Medulla oblongata (tissue), 1 donor: Measurements from ENCODE around the gene ALKBH5.
"Not testable (repeated sequence)": the region's sequence is repeated elsewhere in the genome, so short reads cannot be mapped to it uniquely, and the experiment has no call there.

Experiments used
- DNase-seq: peaks from one replicate; pipeline ENCODE4 v3.0.0-alpha.2; 2015; ENCODE audit errors: extremely low spot score

The ALKBH5 gene

DNA sequence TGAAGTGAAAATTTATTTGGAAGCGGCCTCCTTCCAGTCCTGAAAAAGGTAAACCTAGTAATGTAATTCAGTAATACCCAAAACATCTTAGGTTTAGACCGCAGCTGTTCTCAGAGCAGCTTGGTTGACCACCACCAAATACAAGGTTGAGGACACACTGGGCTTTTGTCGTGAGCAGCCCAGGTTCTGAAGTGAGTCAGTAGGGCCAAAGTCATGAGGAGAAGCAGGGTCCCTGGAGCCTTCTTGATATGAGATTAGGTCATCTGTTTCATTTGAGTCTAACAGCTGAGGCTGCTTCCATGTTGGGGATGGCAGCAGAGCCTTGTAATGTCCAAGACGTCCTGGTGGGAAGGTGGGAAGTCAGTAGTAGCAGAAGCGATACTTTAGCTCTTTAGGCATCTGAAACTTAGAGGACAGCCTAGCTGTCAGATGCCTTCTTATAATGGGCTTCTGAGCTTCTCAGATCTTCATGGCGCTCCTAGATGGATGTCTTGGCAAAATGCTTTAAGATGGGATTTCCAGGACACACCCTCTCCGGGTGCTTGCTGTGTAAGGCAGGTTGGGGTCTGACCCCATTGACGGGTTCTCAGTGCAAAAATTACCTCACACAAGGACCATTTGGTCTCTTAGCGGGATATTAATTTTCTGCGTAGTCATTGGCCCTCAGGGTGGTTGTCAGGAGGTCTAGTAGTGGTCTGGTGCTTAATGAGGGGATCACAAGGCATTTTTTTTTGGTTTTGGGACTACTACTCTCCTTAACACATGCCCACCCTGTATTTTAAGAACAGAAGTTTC is 2.4 kb downstream of the ALKBH5 start:
- peak; percentile 16 for DNase-seq

DNA sequence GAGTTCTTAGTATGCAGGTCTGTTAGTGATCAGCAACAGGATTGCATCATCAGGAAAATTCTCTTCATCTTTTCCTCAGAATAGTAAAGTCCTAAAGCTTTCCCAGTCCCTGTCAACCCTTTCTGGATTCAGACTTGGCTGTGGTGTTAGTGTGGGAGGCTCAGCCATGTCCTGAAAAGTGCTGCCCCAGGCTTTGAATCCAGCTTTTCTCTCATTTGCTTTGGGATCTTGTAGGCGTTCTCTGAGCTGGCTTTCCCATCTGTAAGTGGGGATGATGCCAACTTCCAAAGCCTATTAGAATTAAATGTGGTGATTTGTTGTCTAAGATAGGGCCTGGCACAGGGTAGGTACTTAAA is 3.0 kb downstream of the ALKBH5 start:
- DNase-seq = peak; percentile 51

DNA sequence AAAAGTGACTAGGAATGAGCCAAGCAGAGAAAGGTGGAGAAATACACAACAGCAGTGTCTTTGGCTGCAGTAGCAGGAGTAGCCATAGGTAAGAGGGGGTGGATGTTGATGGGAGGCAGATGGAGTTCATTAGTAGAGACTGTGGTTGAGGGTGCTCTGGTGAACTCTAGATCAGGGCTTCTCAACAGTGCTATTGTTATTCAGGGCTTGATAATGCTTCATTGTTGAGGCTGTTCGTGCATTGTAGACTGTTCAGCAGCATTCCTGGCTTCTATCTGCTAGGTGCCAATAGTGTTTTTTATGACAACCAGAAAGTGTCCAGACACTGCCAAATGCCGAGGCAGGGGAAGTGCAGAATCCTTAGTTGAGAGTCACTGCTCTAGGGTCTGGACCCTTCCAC is 3.6 kb downstream of the ALKBH5 start:
- DNase-seq = peak; percentile 85

- DNase-seq = peak; percentile 33
Measured at GRCh38 chr17:18187821-18188761, 4.5 kb downstream of the ALKBH5 start.

GRCh38 chr17:18190628-18191235 is 7.1 kb downstream of the ALKBH5 start:
- no peak for DNase-seq

- DNase-seq = no peak
Measured at GRCh38 chr17:18191236-18191667, 7.6 kb downstream of the ALKBH5 start.

DNA sequence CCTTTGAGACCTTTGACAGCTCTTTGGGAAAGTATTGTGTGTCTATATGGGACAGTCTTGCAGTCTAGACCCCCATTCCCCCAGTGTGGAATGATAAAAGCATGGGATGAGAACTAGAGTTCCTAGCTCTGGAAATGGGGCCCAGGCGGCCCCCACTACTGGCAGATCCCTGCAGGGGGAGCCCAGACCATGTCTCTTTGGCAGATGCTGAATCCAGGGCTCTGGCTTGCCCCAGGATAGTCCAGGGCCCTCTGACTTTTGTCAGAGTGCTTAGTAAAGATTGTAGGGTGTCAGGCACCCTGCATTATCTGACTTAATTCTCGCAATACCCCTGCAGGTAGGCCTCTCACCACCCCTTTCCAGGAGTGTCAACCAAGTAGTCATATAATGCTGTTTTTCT is 8.3 kb downstream of the ALKBH5 start:
- no peak for DNase-seq

- no peak for DNase-seq
Measured at GRCh38 chr17:18194394-18194793, 10.8 kb downstream of the ALKBH5 start.

DNA sequence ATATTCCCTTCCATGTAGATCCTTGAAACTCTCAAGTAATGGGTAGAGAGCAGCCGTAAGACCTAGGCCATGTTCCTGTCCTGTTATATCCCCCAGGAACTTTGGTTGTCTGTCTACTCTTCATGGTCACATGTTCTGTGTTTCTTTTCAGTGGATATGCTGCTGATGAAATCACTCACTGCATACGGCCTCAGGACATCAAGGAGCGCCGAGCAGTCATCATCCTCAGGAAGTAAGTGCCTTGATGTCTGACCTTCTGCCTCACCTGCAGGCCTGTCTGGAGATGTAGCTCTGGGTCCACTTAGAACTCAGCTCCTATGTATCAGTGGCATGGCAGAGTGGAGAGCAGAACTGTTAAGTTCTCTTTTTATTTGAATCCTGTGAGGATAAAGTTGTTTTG is 11.2 kb downstream of the ALKBH5 start:
- DNase-seq = no peak

DNA sequence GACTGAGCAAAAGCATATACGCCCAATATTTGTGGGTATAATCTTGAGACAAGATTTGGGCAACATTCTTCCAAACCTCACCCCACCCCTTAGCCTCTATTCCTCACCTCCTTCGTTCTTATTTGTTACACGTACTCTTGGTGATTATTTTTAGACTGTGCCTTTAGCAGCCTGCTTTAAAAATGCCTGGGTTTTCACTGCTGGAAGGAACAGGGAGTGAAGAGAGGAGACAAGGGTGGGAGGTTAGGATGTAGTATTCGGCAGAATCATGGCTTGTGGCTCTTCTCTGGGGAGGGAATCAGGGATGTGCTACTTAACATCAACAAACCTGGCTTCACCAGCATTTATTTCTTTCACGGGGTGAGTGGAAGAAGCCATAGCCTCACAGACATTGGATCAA is 11.6 kb downstream of the ALKBH5 start:
- DNase-seq = no peak

- DNase-seq = no peak
Measured at GRCh38 chr17:18197535-18198194, 14.0 kb downstream of the ALKBH5 start.

DNA sequence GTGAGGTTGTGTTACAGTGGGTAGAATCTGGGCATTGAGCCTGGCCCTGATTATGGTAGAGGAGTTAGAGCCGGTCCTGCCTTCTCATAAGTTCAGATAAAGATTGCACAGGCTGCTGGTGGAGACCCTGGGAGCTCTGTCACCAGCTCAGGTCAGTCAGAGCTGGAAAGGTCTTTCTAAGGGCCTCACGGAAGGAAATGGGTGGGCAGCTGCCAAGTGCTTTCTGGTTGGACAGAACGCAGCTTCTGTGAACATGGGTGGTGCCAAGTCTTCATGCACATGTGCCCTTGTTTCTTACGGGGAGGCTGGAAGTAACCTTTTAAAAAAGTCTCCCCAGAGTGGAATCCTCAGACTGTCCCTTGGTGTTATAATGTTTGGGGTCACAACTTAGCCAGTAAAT is 14.9 kb downstream of the ALKBH5 start:
- no peak for DNase-seq

GRCh38 chr17:18201108-18201507 is 17.5 kb downstream of the ALKBH5 start:
- no peak for DNase-seq

- no peak for DNase-seq
Measured at GRCh38 chr17:18203308-18203707, 19.7 kb downstream of the ALKBH5 start.

GRCh38 chr17:18205861-18206260 is 22.2 kb downstream of the ALKBH5 start:
- no peak for DNase-seq

DNA sequence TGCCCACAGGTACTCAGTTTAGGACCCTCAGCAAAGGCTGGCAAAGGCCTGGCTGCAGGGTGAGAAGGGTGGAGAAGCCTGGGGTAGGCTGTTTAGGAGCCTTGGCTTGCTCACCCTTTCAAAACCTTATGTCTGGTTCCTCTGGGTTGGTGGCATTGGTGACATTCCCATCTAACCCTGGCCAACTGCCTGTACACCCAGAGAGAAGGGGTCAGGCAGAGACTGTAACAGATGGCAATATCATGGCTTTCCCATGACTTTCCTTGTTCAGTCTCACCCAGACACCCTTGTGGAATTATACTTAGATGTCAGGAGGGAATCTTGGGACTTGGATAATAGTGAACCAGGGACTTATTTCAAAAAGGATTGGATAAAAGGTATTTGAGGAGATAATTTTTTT is 23.3 kb downstream of the ALKBH5 start:
- no peak for DNase-seq

- DNase-seq = no peak
Measured at GRCh38 chr17:18208092-18208491, 24.5 kb downstream of the ALKBH5 start.

GRCh38 chr17:18213666-18214270 is 30.1 kb downstream of the ALKBH5 start:
- no peak for DNase-seq

DNA sequence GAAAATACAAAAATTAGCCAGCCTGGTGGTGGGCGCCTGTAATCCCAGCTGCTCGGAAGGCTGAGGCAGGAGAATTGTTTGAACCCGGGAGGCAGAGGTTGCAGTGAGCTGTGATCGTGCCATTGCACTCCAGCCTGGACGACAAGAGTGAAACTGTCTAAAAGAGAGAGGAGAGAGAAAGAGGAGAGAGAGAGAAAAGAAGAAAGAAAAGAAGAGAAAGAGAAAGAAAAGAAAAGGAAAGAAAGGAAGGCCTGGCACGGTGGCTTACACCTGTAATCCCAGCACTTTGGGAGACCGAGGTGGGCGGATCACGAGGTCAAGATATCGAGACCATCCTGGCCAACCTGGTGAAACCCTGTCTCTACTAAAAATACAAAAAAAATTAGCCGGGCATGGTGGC is 33.3 kb downstream of the ALKBH5 start:
- not testable (repeated sequence) for DNase-seq

DNA sequence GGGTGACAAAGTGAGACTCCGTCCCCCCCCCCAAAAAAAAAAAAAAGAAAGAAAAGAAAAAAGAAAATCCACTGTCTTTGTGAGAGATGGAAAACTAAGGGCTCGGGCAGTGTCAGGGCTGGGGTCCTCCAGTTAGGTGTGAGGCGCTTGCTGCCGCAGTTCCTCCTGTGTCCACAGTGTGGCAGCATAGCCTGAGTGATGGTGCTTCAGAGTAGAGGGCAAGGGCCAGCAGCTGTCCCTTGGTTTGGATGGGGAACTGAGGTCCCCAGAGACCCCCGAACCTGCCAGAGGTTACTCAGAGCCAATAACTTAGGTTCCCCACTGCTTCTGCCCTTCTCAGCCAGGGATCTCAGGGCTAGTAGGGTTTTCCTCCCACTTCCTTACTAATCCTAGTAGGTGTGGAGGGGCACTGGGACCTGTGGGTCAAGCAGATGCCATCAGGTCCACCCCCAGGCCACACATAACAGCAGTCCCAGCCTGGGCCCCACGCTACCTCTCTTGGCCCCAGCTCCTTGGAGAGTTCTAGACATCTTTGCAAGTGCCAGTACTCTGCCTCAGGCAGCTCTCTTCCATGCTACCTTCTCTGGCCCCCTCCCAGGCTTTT is 33.9 kb downstream of the ALKBH5 start:
- peak; percentile 87 for DNase-seq
